NCI-H1105 treated with DMSO at 0.1 percent for 48 hours (cell line): ENCODE measurements around the gene ARHGEF1.

Source experiments
- DNase-seq: peaks from one replicate; lab custom pipeline; 2025; lab: John Stamatoyannopoulos, UW

Gene ARHGEF1

GRCh38 chr19:41956621-41957020 lies 73.6 kb downstream of the ARHGEF1 start:
- DNase-seq = no peak
